SU-DHL-6 (cell line): Measurements from ENCODE around the gene ZNF773.
"Not testable (repeated sequence)": the region's sequence is repeated elsewhere in the genome, so short reads cannot be mapped to it uniquely, and the experiment has no call there.

Experiments used
- H2AFZ ChIP-seq: fragments of 200-600 bp; sonication (generic); 2 replicates; pipeline ENCODE4 v1.6.1; 2014; ENCODE audit warnings: low read depth, mild to moderate bottlenecking, moderate library complexity, mixed read lengths, antibody characterized with exemption, low read length; ENCODE audit not compliant: severe bottlenecking
- H3F3A ChIP-seq: fragments of 200-600 bp; shearing (Covaris generic); 2 replicates; pipeline ENCODE4 v1.6.0; 2016; ENCODE audit warnings: antibody characterized with exemption, mild to moderate bottlenecking; ENCODE audit not compliant: insufficient read depth
- H3K27ac ChIP-seq: fragments of 200-600 bp; sonication (generic); 2 replicates; pipeline ENCODE4 v1.5.1; 2016; ENCODE audit warnings: low read depth, mild to moderate bottlenecking, low read length, moderate library complexity, mixed read lengths
- H3K27me3 ChIP-seq: fragments of 200-600 bp; sonication (generic), shearing (Covaris generic); 2 replicates; pipeline ENCODE4 v1.6.0; 2014; ENCODE audit warnings: mild to moderate bottlenecking, low read length
- H3K36me3 ChIP-seq: fragments of 200-600 bp; sonication (generic); 2 replicates; pipeline ENCODE4 v1.6.1; 2014; ENCODE audit warnings: mild to moderate bottlenecking, low read length, mixed read lengths
- H3K4me2 ChIP-seq: fragments of 300-600, 200-600 bp; shearing (Covaris generic), sonication (generic); 2 replicates; pipeline ENCODE4 v1.6.0; 2014; ENCODE audit warnings: low read length, low read depth, mild to moderate bottlenecking; ENCODE audit not compliant: poor library complexity, severe bottlenecking
- H3K4me3 ChIP-seq: fragments of 200-600 bp; sonication (generic); 2 replicates; pipeline ENCODE4 v1.5.1; 2014; ENCODE audit warnings: antibody characterized with exemption, low read length, mild to moderate bottlenecking, mixed read lengths; ENCODE audit not compliant: insufficient read depth, poor library complexity, severe bottlenecking
- H3K79me2 ChIP-seq: fragments of 200-600 bp; sonication (generic); 2 replicates; pipeline ENCODE4 v1.6.1; 2014; ENCODE audit warnings: mild to moderate bottlenecking, low read length, moderate library complexity; ENCODE audit not compliant: insufficient read depth
- H3K9ac ChIP-seq: fragments of 200-600 bp; sonication (generic); 2 replicates; pipeline ENCODE4 v1.7.0; 2014; ENCODE audit warnings: mild to moderate bottlenecking, low read length
- H3K9me2 ChIP-seq: fragments of 200-600 bp; sonication (generic); replicated peaks from 2 replicates; pipeline ENCODE4 v1.6.1; 2014; ENCODE audit warnings: low read length; ENCODE audit not compliant: insufficient read depth
- H3K9me3 ChIP-seq: fragments of 200-600 bp; sonication (generic); 2 replicates; pipeline ENCODE4 v1.6.1; 2014; ENCODE audit warnings: low read length, mixed read lengths; ENCODE audit not compliant: insufficient read depth
- H4K20me1 ChIP-seq: fragments of 200-600 bp; sonication (generic); 2 replicates; pipeline ENCODE4 v1.6.1; 2014; ENCODE audit warnings: low read depth, mild to moderate bottlenecking, antibody characterized with exemption, low read length, moderate library complexity, mixed read lengths
- EZH2phosphoT487 ChIP-seq: fragments of 200-600 bp; sonication (generic), shearing (Covaris generic); conservative IDR thresholded peaks from 2 replicates; pipeline ENCODE4 v1.6.1; 2018; ENCODE audit warnings: mild to moderate bottlenecking, antibody characterized with exemption, low read length, moderate library complexity, mixed read lengths
- TF ChIP-seq, protein P1 (sequence below): fragments of 200-600 bp; sonication (generic); IDR thresholded peaks from one replicate; pipeline ENCODE4 v1.5.1; 2017; ENCODE audit warnings: antibody characterized with exemption, mild to moderate bottlenecking, low read length, moderate library complexity; ENCODE audit not compliant: insufficient read depth, poor library complexity, severe bottlenecking

Gene ZNF773

GRCh38 chr19:57499680-57500395, at the start of gene ZNF773:
TSS of gene ZNF773 (plus strand) at chr19:57499938. CDS start at chr19:57500081, 143 bp downstream.
- not testable (repeated sequence) for H4K20me1 ChIP-seq, H3F3A ChIP-seq, H3K9me3 ChIP-seq, H3K27me3 ChIP-seq, H3K36me3 ChIP-seq, H3K79me2 ChIP-seq, H3K9me2 ChIP-seq, H3K27ac ChIP-seq
- H3K9ac ChIP-seq, result peak within 1 kb of the TSS; percentile 65
- H3K4me2 ChIP-seq, result peak within 1 kb of the TSS; percentile 52
- H2AFZ ChIP-seq, result peak within 1 kb of the TSS; percentile 32
- H3K4me3 ChIP-seq, result peak within 1 kb of the TSS; percentile 52

DNA sequence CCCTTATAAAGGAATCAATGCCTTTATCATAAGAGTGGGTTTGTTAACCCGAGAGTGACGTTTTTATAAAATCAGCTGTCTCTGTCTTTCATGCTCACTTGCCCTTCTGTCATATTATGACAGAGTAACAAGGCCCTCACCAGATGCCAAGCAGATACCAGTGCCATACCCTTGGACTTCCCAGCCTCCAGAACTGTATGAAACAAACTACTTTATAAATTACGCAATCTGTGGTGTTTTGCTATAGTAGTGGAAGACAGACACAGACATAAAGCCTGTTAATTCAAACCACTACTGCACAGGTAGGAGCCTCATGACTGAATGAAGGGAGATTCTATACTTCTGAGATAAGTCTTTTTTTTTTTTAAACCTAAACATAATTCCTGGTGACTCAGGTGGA, 47.4 kb upstream of the ZNF773 start:
- H3K9me3 ChIP-seq, result no peaks in the 10 kb centered on the region
- no peaks in the 10 kb centered on the region for H3K36me3 ChIP-seq
- no peaks in the 10 kb centered on the region for H3K27me3 ChIP-seq
- no peaks in the 10 kb centered on the region for H3K79me2 ChIP-seq
- H4K20me1 ChIP-seq, result no peaks in the 10 kb centered on the region
- no peaks in the 10 kb centered on the region for H3K9me2 ChIP-seq
- H3K27ac ChIP-seq, result no peak overlapping the region
- H2AFZ ChIP-seq, result no peak overlapping the region
- H3K9ac ChIP-seq, result no peak overlapping the region
- H3F3A ChIP-seq, result no peaks in the 10 kb centered on the region
- no peak overlapping the region for H3K4me2 ChIP-seq
- TF ChIP-seq, protein P1, sequence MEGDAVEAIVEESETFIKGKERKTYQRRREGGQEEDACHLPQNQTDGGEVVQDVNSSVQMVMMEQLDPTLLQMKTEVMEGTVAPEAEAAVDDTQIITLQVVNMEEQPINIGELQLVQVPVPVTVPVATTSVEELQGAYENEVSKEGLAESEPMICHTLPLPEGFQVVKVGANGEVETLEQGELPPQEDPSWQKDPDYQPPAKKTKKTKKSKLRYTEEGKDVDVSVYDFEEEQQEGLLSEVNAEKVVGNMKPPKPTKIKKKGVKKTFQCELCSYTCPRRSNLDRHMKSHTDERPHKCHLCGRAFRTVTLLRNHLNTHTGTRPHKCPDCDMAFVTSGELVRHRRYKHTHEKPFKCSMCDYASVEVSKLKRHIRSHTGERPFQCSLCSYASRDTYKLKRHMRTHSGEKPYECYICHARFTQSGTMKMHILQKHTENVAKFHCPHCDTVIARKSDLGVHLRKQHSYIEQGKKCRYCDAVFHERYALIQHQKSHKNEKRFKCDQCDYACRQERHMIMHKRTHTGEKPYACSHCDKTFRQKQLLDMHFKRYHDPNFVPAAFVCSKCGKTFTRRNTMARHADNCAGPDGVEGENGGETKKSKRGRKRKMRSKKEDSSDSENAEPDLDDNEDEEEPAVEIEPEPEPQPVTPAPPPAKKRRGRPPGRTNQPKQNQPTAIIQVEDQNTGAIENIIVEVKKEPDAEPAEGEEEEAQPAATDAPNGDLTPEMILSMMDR, result no peak
- no peak for TF ChIP-seq EZH2phosphoT487
- H3K4me3 ChIP-seq, result no peak overlapping the region

DNA sequence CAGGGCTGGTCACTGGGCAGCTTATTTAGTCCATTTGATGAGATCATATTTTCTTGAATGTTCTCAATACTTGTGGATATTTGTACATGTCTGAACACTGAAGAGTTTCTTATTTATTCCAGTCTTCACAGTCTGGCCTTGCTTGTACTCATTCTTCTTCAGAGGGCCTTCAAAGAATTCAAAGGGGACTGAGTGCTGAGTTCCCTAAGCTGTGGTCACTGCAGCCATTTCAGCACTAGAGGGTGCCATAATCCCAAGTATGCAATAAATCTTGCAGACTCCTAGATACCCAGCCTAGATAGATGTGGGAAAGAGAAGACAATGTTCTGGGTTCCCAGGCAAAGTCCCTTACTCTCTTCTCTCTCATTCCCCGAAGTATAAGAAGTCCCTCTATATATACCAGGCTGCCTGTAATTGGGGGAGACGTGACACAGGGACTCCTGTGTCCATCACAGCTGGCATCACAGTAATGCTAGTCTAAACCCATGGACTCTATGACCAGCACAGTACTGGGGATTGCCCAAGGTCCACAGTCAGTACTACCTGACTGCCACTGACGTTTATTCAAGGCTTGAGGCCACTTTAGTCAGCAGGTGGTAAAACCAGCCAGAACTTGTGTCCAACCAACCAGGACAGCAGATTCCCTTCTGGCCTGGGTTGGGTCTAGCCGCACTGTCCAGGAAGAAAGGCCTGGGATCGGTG, 33.9 kb upstream of the ZNF773 start:
- no peaks in the 10 kb centered on the region for H3K9me3 ChIP-seq
- H2AFZ ChIP-seq, result no peak overlapping the region
- no peak overlapping the region for H3K27ac ChIP-seq
- H3K9me2 ChIP-seq, result no peaks in the 10 kb centered on the region
- H3K4me3 ChIP-seq, result no peak overlapping the region
- no peak overlapping the region for H3K9ac ChIP-seq
- no peak overlapping the region for H3K4me2 ChIP-seq
- no peaks in the 10 kb centered on the region for H3K27me3 ChIP-seq
- no peaks in the 10 kb centered on the region for H3F3A ChIP-seq
- TF ChIP-seq, protein P1, result peak; percentile 86
- TF ChIP-seq EZH2phosphoT487, result no peak
- no peaks in the 10 kb centered on the region for H3K79me2 ChIP-seq
- H4K20me1 ChIP-seq, result no peaks in the 10 kb centered on the region
- H3K36me3 ChIP-seq, result no peaks in the 10 kb centered on the region; the same call in 1 of the 2 replicates

GRCh38 chr19:57466489-57466888, 33.2 kb upstream of the ZNF773 start:
- Histone ChIP-seq H3K79me2 (no peaks in the 10 kb centered on the region), H3K36me3 (no peaks in the 10 kb centered on the region; the same call in 1 of the 2 replicates), H3K9me2 (no peaks in the 10 kb centered on the region), H3K9me3 (no peaks in the 10 kb centered on the region), H3K27me3 (no peaks in the 10 kb centered on the region), H3K27ac (no peak overlapping the region), H3K4me3 (no peak overlapping the region), H3K4me2 (no peak overlapping the region), H2AFZ (no peak overlapping the region), H3K9ac (no peak overlapping the region), H4K20me1 (no peaks in the 10 kb centered on the region), H3F3A (no peaks in the 10 kb centered on the region)
- no peak for TF ChIP-seq EZH2phosphoT487
- TF ChIP-seq, protein P1, result no peak
